Stimulated activated CD8-positive, alpha-beta memory T cell treated with anti-CD3 and anti-CD28 coated beads, Interleukin-7, amount 100 ng/mL, for 24 hours (primary cell): ENCODE results near the gene FBN1.

Experiments
- DNase-seq: peaks from one replicate; pipeline ENCODE4 v3.0.0-alpha.2; 2020; ENCODE audit warnings: low read depth

FBN1 gene

GRCh38 chr15:48652510-48653076, 7.1 kb upstream of the FBN1 start:
- DNase-seq: no peak

GRCh38 chr15:48650931-48651330, 5.4 kb upstream of the FBN1 start:
- no peak for DNase-seq

- no peak for DNase-seq
These were observed 2.5 kb upstream of the FBN1 start for GRCh38 chr15:48647962-48648361.

GRCh38 chr15:48646331-48646730, 822 bp upstream of the FBN1 start:
- no peak for DNase-seq

- no peak for DNase-seq
These were observed 517 bp downstream of the FBN1 start for GRCh38 chr15:48644827-48645557.

- no peak for DNase-seq
These were observed 1.1 kb downstream of the FBN1 start for GRCh38 chr15:48644467-48644826.

GRCh38 chr15:48643776-48644466, 1.6 kb downstream of the FBN1 start:
- no peak for DNase-seq

- DNase-seq: no peak
These were observed 2.3 kb downstream of the FBN1 start for GRCh38 chr15:48643206-48643605.

GRCh38 chr15:48642795-48643194, 2.7 kb downstream of the FBN1 start:
- no peak for DNase-seq

- DNase-seq: no peak
These were observed 4.1 kb downstream of the FBN1 start for GRCh38 chr15:48641416-48641815.

GRCh38 chr15:48638963-48639362, 6.5 kb downstream of the FBN1 start:
- no peak for DNase-seq

GRCh38 chr15:48637639-48638038, 7.9 kb downstream of the FBN1 start:
- no peak for DNase-seq

- no peak for DNase-seq
These were observed 9.0 kb downstream of the FBN1 start for GRCh38 chr15:48636511-48636910.

GRCh38 chr15:48634893-48635292, 10.6 kb downstream of the FBN1 start:
- DNase-seq: no peak

GRCh38 chr15:48634096-48634495, 11.4 kb downstream of the FBN1 start:
- DNase-seq: no peak

GRCh38 chr15:48632651-48633050, 12.9 kb downstream of the FBN1 start:
- DNase-seq: no peak

GRCh38 chr15:48631176-48631770, 14.2 kb downstream of the FBN1 start:
- DNase-seq: no peak

GRCh38 chr15:48630245-48630644, 15.3 kb downstream of the FBN1 start:
- DNase-seq: no peak

GRCh38 chr15:48628832-48629231, 16.7 kb downstream of the FBN1 start:
- DNase-seq: no peak

- DNase-seq: no peak
These were observed 18.1 kb downstream of the FBN1 start for GRCh38 chr15:48627260-48627940.

- DNase-seq: no peak
These were observed 20.4 kb downstream of the FBN1 start for GRCh38 chr15:48625126-48625525.

- DNase-seq: no peak
These were observed 20.8 kb downstream of the FBN1 start for GRCh38 chr15:48624700-48625099.

- DNase-seq: no peak
These were observed 22.1 kb downstream of the FBN1 start for GRCh38 chr15:48623456-48623855.
